Vagina (tissue), 2 donors: ENCODE results near the gene ROCK1.

Experiments used
- CTCF ChIP-seq, 3 experiments: fragments of 450-650 bp in 2 of 3; fragments of 200-600 bp in 1 of 3; sonication (generic) in 1 of 3; IDR thresholded peaks; one replicate each; pipeline ENCODE4 v1.5.1; 2017 to 2019; ENCODE audit warnings: antibody characterized with exemption in 3 of 3, mild to moderate bottlenecking in 2 of 3, moderate library complexity in 2 of 3
- POLR2A ChIP-seq, 2 donors: fragments of 450-650 bp; IDR thresholded peaks; one replicate each; pipeline ENCODE4 v1.6.1; 2017; ENCODE audit warnings: antibody characterized with exemption in 2 of 2, mild to moderate bottlenecking in 2 of 2, moderate library complexity in 2 of 2
- POLR2AphosphoS5 ChIP-seq, 2 donors: sonication (generic); formaldehyde crosslinking; IDR thresholded peaks; one replicate each; pipeline ENCODE4 v1.9.0; 2017; ENCODE audit warnings: antibody characterized with exemption in 2 of 2, mild to moderate bottlenecking in 2 of 2, low read depth in 1 of 2; ENCODE audit not compliant: insufficient read depth in 1 of 2

GRCh38 chr18:20966795-20967194, 144.8 kb downstream of the ROCK1 start:
- TF ChIP-seq POLR2A (IDR thresholded peaks at IDR 0.05) (no peak), CTCF (IDR thresholded peaks at IDR 0.05) (no peak), POLR2AphosphoS5 (IDR thresholded peaks at IDR 0.05; ENCODE audit: insufficient read depth in 1 of 2, low read depth in 1 of 2) (no peak)
